ENCODE results near the gene PPP2R5C. TPM values are rescaled to one million over a fixed set of nuclear protein-coding genes. Genes with fewer than 3 reads are reported as not detected.

PPP2R5C gene
- total and polyA plus RNA-seq, 2 of the 8 experiments (the other 6 are each of a cell fraction or from before 2014, with no cell fraction given), result 49.6 to 95.9 TPM

- H2AFZ ChIP-seq (ENCODE audit: low read length), result peak overlapping the region; percentile 78
- no peak overlapping the region for H4K5ac ChIP-seq (ENCODE audit: insufficient read length, low read depth, low read length)
- DNase-seq (ENCODE audit: low read depth in 1 of 2, low spot score in 2 of 2) (no peak), FAIRE-seq (no peak)
- WGBS, 2 experiments (ENCODE audit: extremely low coverage in 1 of 2, insufficient coverage in 1 of 2, insufficient read length in 1 of 2, insufficient replicate concordance in 2 of 2, low coverage in 1 of 2, low lambda C conversion rate in 2 of 2, missing lambda C conversion rate in 1 of 2), result 67% methylated on average over 21 of the region's 21 CpGs; no CpG with 5 or more reads in 1 of the 2 experiments
- peak overlapping the region; percentile 72 for H4K91ac ChIP-seq (replicated peaks; ENCODE audit: insufficient read length, low read length)
- H3K4me3 ChIP-seq (ENCODE audit: extremely low read depth in 1 of 4, insufficient read depth in 2 of 4, low read depth in 3 of 4, low read length in 4 of 4), result no peak overlapping the region
- peak overlapping the region; percentile 94; the same call in 1 of the 2 replicates for H2BK12ac ChIP-seq (ENCODE audit: low read depth, low read length)
- no peaks in the 10 kb centered on the region for H3K23me2 ChIP-seq (ENCODE audit: low read depth, low read length)
- H3K4ac ChIP-seq (replicated peaks; ENCODE audit: insufficient read length, low read depth, low read length), result peak overlapping the region; percentile 77
- ChIA-PET POLR2A (ENCODE audit: partially characterized antibody) (interaction anchor here (0.8 to 1.0 kb wide), 2 partner anchors 12 to 88 kb away, joined by 3 read pairs; no protein-coding TSS in a partner anchor), CTCF (ENCODE audit: partially characterized antibody) (interaction anchor here (0.6 to 1.6 kb wide), 2 partner anchors 42 to 49 kb away, joined by 3 to 4 read pairs; no protein-coding TSS in a partner anchor)
- no peak overlapping the region for H4K8ac ChIP-seq (ENCODE audit: extremely low read depth, insufficient read depth, low read length)
- no peak overlapping the region for H2BK120ac ChIP-seq (replicated peaks; ENCODE audit: low read depth, low read length)
- 0 out of 2 replicates have a peak overlapping the region, but pooled peaks have one; percentile 46 for H2BK15ac ChIP-seq (ENCODE audit: low read length)
- H3K27ac ChIP-seq (ENCODE audit: low read depth, low read length), result no peak overlapping the region
- H3K14ac ChIP-seq (ENCODE audit: insufficient read length), result no peak overlapping the region
- H3K9ac ChIP-seq (replicated peaks in 1 of 4; ENCODE audit: extremely low read depth in 1 of 4, low read depth in 3 of 4, low read length in 3 of 4), result no peak overlapping the region
- H3K4me2 ChIP-seq (ENCODE audit: insufficient read depth in 1 of 2, low read depth in 2 of 2, low read length in 2 of 2), result peak overlapping the region in 1 of 2 experiments; percentile 34; a peak in 1 of 4 replicates
- no peak overlapping the region for H2BK20ac ChIP-seq (ENCODE audit: low read length)
- no peaks in the 10 kb centered on the region for H3K9me3 ChIP-seq (ENCODE audit: insufficient read depth in 2 of 2, low read depth in 1 of 2, low read length in 1 of 2)
- H2BK5ac ChIP-seq (ENCODE audit: low read depth, low read length), result peak overlapping the region; percentile 73; the same call in 1 of the 2 replicates
- no peaks in the 10 kb centered on the region for H3K79me2 ChIP-seq (ENCODE audit: control insufficient read depth in 1 of 2, insufficient read depth in 2 of 2, low read length in 2 of 2)
- H3K79me1 ChIP-seq (ENCODE audit: low read depth, low read length), result peaks cover 2% of the 10 kb centered on the region; the same call in 1 of the 2 replicates
- H4K20me1 ChIP-seq (replicated peaks in 1 of 2; ENCODE audit: control insufficient read depth in 1 of 2, insufficient read depth in 2 of 2, low read length in 2 of 2), result no peaks in the 10 kb centered on the region
- peaks cover 2 to 9% (median 7%) of the 10 kb centered on the region in 4 experiments; a peak in 5 of 7 replicates for H3K4me1 ChIP-seq (replicated peaks in 1 of 4; ENCODE audit: control insufficient read depth in 3 of 4, insufficient read depth in 4 of 4, low read length in 3 of 4)
- H3K27me3 ChIP-seq (replicated peaks in 1 of 4; ENCODE audit: control insufficient read depth in 3 of 4, extremely low read depth in 1 of 4, insufficient read depth in 3 of 4, low read length in 3 of 4), result 0 out of 7 replicates have a peak, but pooled peaks cover 0 to 1% (median 0%) of the 10 kb centered on the region in 4 experiments
- H3K56ac ChIP-seq (replicated peaks; ENCODE audit: insufficient read length, low read depth, low read length), result no peak overlapping the region
- H3K18ac ChIP-seq (ENCODE audit: extremely low read depth, low read length), result peak overlapping the region; percentile 32; the same call in 1 of the 2 replicates
- no peaks in the 10 kb centered on the region for H3K36me3 ChIP-seq (ENCODE audit: control insufficient read depth in 2 of 4, insufficient read depth in 4 of 4, low read length in 3 of 4)
- H2AK5ac ChIP-seq (ENCODE audit: low read depth, low read length), result 0 out of 2 replicates have a peak overlapping the region, but pooled peaks have one; percentile 13
- no peak overlapping the region for H3K23ac ChIP-seq (ENCODE audit: insufficient read length)
Measured at GRCh38 chr14:101721951-101722661, 39.4 kb upstream of the PPP2R5C start.
